GM10266 (cell line): ENCODE data around the gene EIPR1.

Experiments
- DNase-seq: peaks from one replicate; pipeline ENCODE4 v3.0.0; 2012; ENCODE audit errors: extremely low spot score
- TF ChIP-seq, protein P1 (sequence below): IDR thresholded peaks from 2 replicates; pipeline ENCODE4 v1.5.1; 2012; ENCODE audit warnings: mild to moderate bottlenecking, low read depth; ENCODE audit not compliant: control insufficient read depth, insufficient read depth; ENCODE audit errors: missing control alignments

EIPR1 gene

DNA sequence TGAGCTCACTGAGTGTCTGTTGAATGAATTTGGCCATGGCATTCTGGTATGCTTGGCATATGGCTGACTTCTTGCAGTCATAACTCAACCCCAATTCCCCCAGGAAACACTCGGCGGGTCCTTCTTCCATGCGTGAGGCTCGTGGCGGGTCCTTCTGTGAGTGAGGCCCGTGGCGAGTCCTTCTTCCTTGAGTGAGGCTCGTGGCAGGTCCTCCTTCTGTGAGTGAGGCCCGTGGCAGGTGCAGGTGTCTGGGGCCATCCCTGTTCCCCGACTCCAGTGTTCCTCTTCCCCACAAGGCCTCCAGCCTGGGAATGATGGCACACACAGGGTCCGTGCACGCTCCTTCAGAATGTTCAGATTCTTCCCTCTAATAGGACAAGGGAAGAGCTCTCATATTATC, 169.0 kb downstream of the EIPR1 start:
- DNase-seq = no peak
- TF ChIP-seq, protein P1, sequence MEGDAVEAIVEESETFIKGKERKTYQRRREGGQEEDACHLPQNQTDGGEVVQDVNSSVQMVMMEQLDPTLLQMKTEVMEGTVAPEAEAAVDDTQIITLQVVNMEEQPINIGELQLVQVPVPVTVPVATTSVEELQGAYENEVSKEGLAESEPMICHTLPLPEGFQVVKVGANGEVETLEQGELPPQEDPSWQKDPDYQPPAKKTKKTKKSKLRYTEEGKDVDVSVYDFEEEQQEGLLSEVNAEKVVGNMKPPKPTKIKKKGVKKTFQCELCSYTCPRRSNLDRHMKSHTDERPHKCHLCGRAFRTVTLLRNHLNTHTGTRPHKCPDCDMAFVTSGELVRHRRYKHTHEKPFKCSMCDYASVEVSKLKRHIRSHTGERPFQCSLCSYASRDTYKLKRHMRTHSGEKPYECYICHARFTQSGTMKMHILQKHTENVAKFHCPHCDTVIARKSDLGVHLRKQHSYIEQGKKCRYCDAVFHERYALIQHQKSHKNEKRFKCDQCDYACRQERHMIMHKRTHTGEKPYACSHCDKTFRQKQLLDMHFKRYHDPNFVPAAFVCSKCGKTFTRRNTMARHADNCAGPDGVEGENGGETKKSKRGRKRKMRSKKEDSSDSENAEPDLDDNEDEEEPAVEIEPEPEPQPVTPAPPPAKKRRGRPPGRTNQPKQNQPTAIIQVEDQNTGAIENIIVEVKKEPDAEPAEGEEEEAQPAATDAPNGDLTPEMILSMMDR = no peak

DNA sequence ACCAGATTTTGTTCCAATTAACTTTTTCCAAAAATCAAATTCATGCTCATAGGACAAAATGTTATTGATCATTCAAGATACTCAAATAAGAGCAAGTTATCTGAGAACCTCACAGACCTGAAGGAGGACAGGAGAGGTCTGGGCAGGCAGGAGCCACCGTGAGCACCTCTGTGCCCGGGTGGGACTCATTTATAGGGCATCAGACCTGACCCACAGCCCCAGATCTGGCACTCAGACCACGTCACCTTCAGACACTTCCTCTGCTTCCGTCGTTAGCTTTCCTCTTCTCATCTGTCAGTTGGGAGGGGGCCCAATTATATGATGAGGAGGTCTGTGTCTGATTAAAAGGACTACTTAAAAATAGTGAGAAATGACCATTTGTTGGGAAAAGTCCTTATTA, 169.4 kb downstream of the EIPR1 start:
- TF ChIP-seq, protein P1 = no peak
- DNase-seq = no peak

DNA sequence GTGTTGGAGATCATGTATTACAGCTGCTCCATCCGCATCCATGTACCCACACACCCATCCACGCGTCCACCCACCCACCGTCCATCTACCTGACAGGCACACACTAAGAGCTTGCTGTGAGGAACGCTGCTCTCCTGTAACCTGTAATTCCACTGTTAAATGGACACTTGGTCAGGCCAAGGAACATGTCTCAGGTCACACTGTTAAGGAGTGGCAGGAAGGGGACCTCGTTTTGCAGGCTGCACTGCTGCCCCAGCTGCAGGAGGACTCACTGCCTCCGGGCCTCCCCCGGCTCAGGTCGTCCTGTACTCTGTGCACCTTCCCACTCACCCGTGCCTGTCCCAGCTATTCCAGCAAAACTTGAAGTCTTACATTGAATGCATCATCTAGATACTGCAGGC, 170.5 kb downstream of the EIPR1 start:
- TF ChIP-seq, protein P1 = no peak
- DNase-seq = no peak

DNA sequence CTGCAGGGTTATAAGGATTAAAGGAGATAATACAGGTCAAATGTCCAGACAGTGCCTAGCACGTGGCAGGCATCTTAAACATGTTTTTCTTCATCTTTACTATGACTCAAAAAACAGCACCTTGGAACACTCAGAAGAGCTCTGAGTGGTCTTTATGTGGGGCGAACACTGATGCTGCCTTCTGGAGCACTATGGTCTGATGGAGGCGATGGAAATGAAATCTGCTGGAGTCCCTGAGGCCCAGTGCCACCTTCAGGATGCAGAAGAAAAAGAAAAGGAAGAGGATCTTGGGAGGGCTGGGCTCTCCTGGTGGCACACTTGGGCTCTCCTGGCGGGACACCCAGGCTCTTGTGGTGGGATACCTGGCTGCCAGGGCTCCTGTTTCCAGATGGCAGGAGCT, 171.8 kb downstream of the EIPR1 start:
- TF ChIP-seq, protein P1 = no peak
- no peak for DNase-seq

DNA sequence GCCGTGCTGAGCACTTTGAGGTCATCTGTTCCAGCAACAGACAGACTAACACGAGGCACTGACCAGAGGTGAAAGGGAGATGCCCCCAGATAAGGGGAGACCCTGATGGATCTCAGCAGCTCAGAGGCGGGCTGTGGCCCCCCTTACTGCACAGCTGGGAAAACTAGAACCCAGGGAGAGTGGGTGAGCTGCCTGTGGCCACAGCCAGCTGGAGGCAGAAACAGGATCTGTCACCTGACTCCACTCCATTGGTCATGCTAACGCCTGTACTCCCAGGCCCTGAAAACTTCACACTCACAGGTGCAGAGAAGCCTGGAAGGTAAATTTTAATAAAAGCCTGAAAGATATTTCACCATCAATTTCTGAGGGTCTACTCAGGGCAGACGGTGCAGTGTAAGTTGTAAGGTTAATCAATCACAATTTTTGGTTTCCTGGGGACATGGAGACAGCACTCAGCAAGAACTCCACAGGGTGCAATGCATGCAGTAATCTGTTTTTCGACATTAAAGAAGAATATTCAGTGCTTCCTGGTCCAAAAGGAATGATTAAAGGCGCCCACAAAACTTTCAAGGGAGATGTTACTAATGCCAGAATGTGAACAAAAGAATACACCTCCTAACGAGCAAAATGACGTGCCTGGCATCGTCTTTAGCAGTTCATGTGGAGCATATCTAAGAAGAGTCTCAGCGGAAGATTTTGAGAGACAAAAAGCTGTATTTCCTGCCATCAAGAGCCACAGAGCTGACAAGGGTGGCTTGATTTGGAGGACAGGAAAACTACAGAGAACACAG, 173.4 kb downstream of the EIPR1 start:
- DNase-seq = no peak

DNA sequence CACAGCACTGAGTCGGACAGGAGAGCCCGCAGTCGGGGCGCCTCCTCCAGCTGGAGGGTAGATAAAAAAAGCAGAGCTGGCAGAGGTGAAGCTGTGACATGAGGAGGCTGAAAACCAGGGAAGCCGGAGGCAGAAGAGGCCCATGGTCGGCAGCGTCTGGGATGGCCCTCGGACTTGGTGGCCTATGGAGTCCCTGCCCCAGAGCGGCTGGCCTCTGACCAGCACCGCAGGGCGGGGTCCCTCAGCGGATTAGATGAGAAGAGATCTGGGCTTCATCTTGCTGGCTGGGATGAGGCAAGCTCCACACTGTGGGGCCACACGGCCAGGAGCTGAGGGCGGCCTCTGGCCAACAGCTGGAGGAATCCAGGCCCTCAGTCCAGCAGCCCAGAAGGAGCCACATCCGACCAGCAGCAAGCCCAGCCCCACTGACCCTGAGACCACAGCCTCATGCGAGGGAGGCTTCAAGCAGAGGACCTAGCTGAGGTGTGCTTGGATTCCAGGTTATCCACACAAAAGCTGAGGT, 174.1 kb downstream of the EIPR1 start:
- TF ChIP-seq, protein P1 = no peak
- no peak for DNase-seq

More for the DNA sequence above, 173.4 kb downstream of the EIPR1 start:
- TF ChIP-seq, protein P1 = no peak

DNA sequence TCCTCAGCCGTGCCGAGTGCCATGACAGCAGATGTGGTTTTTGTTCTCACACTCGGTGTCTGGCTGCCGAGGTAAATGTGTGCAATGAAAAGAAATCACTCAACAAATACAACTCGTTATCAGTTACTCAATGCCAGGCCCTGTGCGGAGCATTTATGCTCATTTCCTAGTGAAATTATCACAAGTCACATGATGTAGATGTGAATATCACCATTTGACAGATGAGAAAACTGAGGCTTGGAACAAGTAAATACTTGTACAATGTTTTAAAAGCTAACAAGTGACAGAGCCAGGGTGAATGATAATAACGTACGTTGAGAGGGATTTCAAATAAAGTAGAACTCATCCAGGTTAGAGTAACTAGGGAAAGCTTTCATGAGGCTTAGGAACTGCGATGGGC, 174.7 kb downstream of the EIPR1 start:
- TF ChIP-seq, protein P1 = no peak

More for the DNA sequence above, 174.7 kb downstream of the EIPR1 start:
- DNase-seq = no peak
